CD14-positive monocyte (primary cell): ENCODE results near the gene HEXA. TPM values are rescaled to one million over a fixed set of nuclear protein-coding genes. Genes with fewer than 3 reads are reported as not detected.
A peak's percentile ranks its signal among the peaks of the same experiment; 100 is the strongest.

ENCODE experiments used
- DNase-seq, 3 donors: peaks; one replicate each; pipeline ENCODE4 v3.0.0-alpha.2; 2011 to 2022
- H2AFZ ChIP-seq: 2 replicates; pipeline ENCODE4 v1.6.0; 2012; ENCODE audit warnings: mild to moderate bottlenecking, low read depth, low read length, inconsistent platforms; ENCODE audit not compliant: insufficient read depth, poor library complexity, severe bottlenecking
- H3K27ac ChIP-seq, 2 donors: 1 replicate in 1 of 2; 2 replicates in 1 of 2; pipeline ENCODE4 v1.5.1; 2012 to 2013; ENCODE audit warnings: low read length in 2 of 2, control low read depth in 1 of 2, inconsistent platforms in 1 of 2, low read depth in 1 of 2, mild to moderate bottlenecking in 1 of 2
- H3K27me3 ChIP-seq, 2 donors: one replicate each; pipeline versions ENCODE4 v1.6.0 to v1.6.1; 2011 to 2013; ENCODE audit warnings: low read length in 2 of 2; ENCODE audit not compliant: control insufficient read depth in 2 of 2, insufficient read depth in 2 of 2
- H3K36me3 ChIP-seq, 2 donors: replicated peaks in 1 of 2; 1 replicate in 1 of 2; 2 replicates in 1 of 2; pipeline versions ENCODE4 v1.5.1 to v1.6.1; 2012 to 2013; ENCODE audit warnings: low read length in 2 of 2, control low read depth in 1 of 2, inconsistent platforms in 1 of 2, mild to moderate bottlenecking in 1 of 2; ENCODE audit not compliant: insufficient read depth in 2 of 2, control insufficient read depth in 1 of 2
- H3K4me1 ChIP-seq, 2 donors: 1 replicate in 1 of 2; 2 replicates in 1 of 2; pipeline versions ENCODE4 v1.5.1 to v1.6.1; 2012 to 2013; ENCODE audit warnings: low read length in 2 of 2, control low read depth in 1 of 2, inconsistent platforms in 1 of 2, mild to moderate bottlenecking in 1 of 2, moderate library complexity in 1 of 2; ENCODE audit not compliant: insufficient read depth in 2 of 2, control insufficient read depth in 1 of 2
- H3K4me2 ChIP-seq: replicated peaks from 2 replicates; pipeline ENCODE3; 2012; ENCODE audit warnings: low read length, moderate library complexity, mild to moderate bottlenecking; ENCODE audit not compliant: poor library complexity, severe bottlenecking; ENCODE audit errors: extremely low read depth
- H3K4me3 ChIP-seq, 3 experiments: fragments of 200-600 bp in 1 of 3; sonication (generic) in 1 of 3; replicated peaks in 1 of 3; 1 replicate in 2 of 3; 2 replicates in 1 of 3; pipeline ENCODE4 v1.5.1; 2011 to 2013; ENCODE audit warnings: low read length in 3 of 3, mild to moderate bottlenecking in 3 of 3, control low read depth in 2 of 3, low read depth in 2 of 3, inconsistent platforms in 1 of 3, moderate library complexity in 1 of 3
- H3K79me2 ChIP-seq: 2 replicates; pipeline ENCODE4 v1.6.0; 2012; ENCODE audit warnings: mild to moderate bottlenecking, control low read depth, inconsistent platforms, low read length, moderate library complexity; ENCODE audit not compliant: insufficient read depth
- H3K9ac ChIP-seq: 2 replicates; pipeline ENCODE4 v1.6.0; 2017; ENCODE audit warnings: low read length, mild to moderate bottlenecking; ENCODE audit not compliant: insufficient read depth, poor library complexity, severe bottlenecking
- H3K9me3 ChIP-seq, 2 donors: replicated peaks in 1 of 2; 1 replicate in 1 of 2; 2 replicates in 1 of 2; pipeline versions ENCODE4 v1.5.1 to v1.6.1; 2012 to 2013; ENCODE audit warnings: low read length in 2 of 2, control low read depth in 1 of 2; ENCODE audit not compliant: control insufficient read depth in 1 of 2, insufficient read depth in 1 of 2
- H4K20me1 ChIP-seq: 2 replicates; pipeline ENCODE4 v1.6.0; 2012; ENCODE audit warnings: mild to moderate bottlenecking, low read length, control low read depth, moderate library complexity; ENCODE audit not compliant: insufficient read depth
- H3K27ac Mint-ChIP-seq, 7 donors: one replicate each; pipeline ENCODE4 v1.8.0; 2020; ENCODE audit warnings: mild to moderate bottlenecking in 7 of 7, mixed read lengths in 7 of 7, moderate library complexity in 6 of 7, inconsistent platforms in 2 of 7
- H3K27me3 Mint-ChIP-seq, 3 donors: one replicate each; pipeline ENCODE4 v1.8.0; 2021 to 2022; ENCODE audit warnings: low read depth in 3 of 3, mild to moderate bottlenecking in 3 of 3, mixed read lengths in 3 of 3, moderate library complexity in 3 of 3, inconsistent platforms in 1 of 3
- H3K36me3 Mint-ChIP-seq, 2 donors: one replicate each; pipeline ENCODE4 v1.8.0; 2020; ENCODE audit warnings: mixed read lengths in 2 of 2, inconsistent platforms in 1 of 2, mild to moderate bottlenecking in 1 of 2
- H3K4me1 Mint-ChIP-seq: one replicate; pipeline ENCODE4 v1.8.0; 2020; ENCODE audit warnings: mild to moderate bottlenecking, mixed read lengths
- H3K4me3 Mint-ChIP-seq, 2 donors: one replicate each; pipeline ENCODE4 v1.8.0; 2020; ENCODE audit warnings: mild to moderate bottlenecking in 2 of 2, mixed read lengths in 2 of 2, moderate library complexity in 1 of 2
- H3K9me3 Mint-ChIP-seq, 7 donors: one replicate each; pipeline ENCODE4 v1.8.0; 2020 to 2022; ENCODE audit warnings: mixed read lengths in 7 of 7, mild to moderate bottlenecking in 6 of 7, moderate library complexity in 6 of 7, inconsistent platforms in 2 of 7
- WGBS: methylation state at CpG from one replicate; pipeline ENCODE4 v1.1.5; 2013; ENCODE audit warnings: missing lambda C conversion rate; ENCODE audit not compliant: insufficient coverage; 5-methylcytosine and 5-hydroxymethylcytosine counted together
- intact Hi-C, 2 donors: fragments of 100-400 bp; cut with micrococcal nuclease; formaldehyde crosslinking; loops; one replicate each; pipeline versions ENCODE4 v1.15.0 to v1.15.1; 2023
- polyA plus RNA-seq, 3 donors: library from polyadenylated mRNA; depleted of rRNA in 1 of 3; unstranded in 2 of 3; stranded (reverse) in 1 of 3; fragments of 300-500 nt in 2 of 3; fragments of >200 nt in 1 of 3; fragmentation: Illumina TruSeq in 2 of 3; gene quantifications; 1 replicate in 2 of 3; 2 replicates in 1 of 3; pipeline ENCODE4 v1.2.3, GENCODE V29; 2012 to 2021
- TF ChIP-seq, protein P1 (sequence below): fragments of 200-600 bp; IDR thresholded peaks from one replicate; pipeline ENCODE4 v1.8.0; 2022; ENCODE audit warnings: antibody characterized with exemption, mild to moderate bottlenecking

The HEXA gene
- polyA plus RNA-seq, 3 donors, result 164 to 192 (median 186) TPM

DNA sequence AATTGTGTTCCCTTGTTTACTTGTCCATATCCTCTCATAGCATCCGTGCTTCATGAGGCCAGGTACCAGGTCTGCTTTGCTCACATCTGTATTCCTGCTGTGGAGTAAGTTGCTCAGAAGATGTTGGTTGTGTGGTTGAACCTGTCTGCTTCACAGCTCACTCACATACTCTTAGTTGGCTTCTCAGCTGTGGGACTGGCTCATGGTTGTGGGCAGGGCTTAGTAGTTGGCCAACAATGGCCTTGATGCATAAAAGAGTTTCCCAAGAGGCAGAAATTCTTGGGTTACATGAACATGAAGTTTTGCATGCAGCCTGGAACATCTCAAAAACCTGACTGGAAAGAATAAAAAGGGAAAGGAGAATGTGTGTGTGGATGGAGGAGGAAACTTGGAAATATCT, 72.9 kb downstream of the HEXA start:
- Mint-ChIP-seq H3K4me1 (peaks cover 14% of the 10 kb centered on the region), H3K4me3 (no peak overlapping the region), H3K27me3 (peaks cover 0 to 4% (median 2%) of the 10 kb centered on the region in 3 donors), H3K9me3 (no peaks in the 10 kb centered on the region), H3K36me3 (no peaks in the 10 kb centered on the region), H3K27ac (peak overlapping the region in 1 of 7 donors; percentile 11)
- intact Hi-C loops, result no loop called here
- Histone ChIP-seq H2AFZ (no peak overlapping the region), H3K4me3 (no peak overlapping the region), H3K9me3 (no peaks in the 10 kb centered on the region), H3K4me2 (no peak overlapping the region), H3K27me3 (no peaks in the 10 kb centered on the region), H3K27ac (no peak overlapping the region), H4K20me1 (no peaks in the 10 kb centered on the region), H3K4me1 (peaks cover 8 to 10% of the 10 kb centered on the region in 2 donors), H3K9ac (no peak overlapping the region), H3K36me3 (no peaks in the 10 kb centered on the region), H3K79me2 (no peaks in the 10 kb centered on the region)
- DNase-seq, result no peak
- TF ChIP-seq, protein P1, sequence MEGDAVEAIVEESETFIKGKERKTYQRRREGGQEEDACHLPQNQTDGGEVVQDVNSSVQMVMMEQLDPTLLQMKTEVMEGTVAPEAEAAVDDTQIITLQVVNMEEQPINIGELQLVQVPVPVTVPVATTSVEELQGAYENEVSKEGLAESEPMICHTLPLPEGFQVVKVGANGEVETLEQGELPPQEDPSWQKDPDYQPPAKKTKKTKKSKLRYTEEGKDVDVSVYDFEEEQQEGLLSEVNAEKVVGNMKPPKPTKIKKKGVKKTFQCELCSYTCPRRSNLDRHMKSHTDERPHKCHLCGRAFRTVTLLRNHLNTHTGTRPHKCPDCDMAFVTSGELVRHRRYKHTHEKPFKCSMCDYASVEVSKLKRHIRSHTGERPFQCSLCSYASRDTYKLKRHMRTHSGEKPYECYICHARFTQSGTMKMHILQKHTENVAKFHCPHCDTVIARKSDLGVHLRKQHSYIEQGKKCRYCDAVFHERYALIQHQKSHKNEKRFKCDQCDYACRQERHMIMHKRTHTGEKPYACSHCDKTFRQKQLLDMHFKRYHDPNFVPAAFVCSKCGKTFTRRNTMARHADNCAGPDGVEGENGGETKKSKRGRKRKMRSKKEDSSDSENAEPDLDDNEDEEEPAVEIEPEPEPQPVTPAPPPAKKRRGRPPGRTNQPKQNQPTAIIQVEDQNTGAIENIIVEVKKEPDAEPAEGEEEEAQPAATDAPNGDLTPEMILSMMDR, result no peak
- no CpG with 5 or more reads among the region's 1 CpG for WGBS

Other genes starting within 250 kb of the HEXA start
- not detected for gene GRAMD2A, start 178.2 kb downstream of the HEXA start, polyA plus RNA-seq
- gene PKM, start 144.8 kb downstream of the HEXA start, polyA plus RNA-seq, result 100 to 1,000 TPM; 544 to 999 (median 986) TPM
- gene PARP6, start 103.5 kb downstream of the HEXA start, polyA plus RNA-seq, result 100 to 1,000 TPM in 1 of 3 donors, 10 to 100 TPM in 2; 12.9 to 165 (median 13.5) TPM
- gene CELF6, start 55.9 kb downstream of the HEXA start, polyA plus RNA-seq, result 1 to 10 TPM in 1 of 3 donors, not detected in 2; 2.9 TPM
- gene TMEM202, start 22.3 kb upstream of the HEXA start, polyA plus RNA-seq, result not detected
- gene ARIH1, start 98.3 kb upstream of the HEXA start, polyA plus RNA-seq, result 10 to 100 TPM; 13.5 to 47.2 (median 14.4) TPM